WTC11 (cell line): ENCODE measurements around the gene LARP4B. TPM values are rescaled to one million over a fixed set of nuclear protein-coding genes. Genes with fewer than 3 reads are reported as not detected.

Source experiments
- ATAC-seq: fragments of 200-7000 bp; cut with Tn5 transposase; 2 replicates; pipeline ENCODE4 v1.10.0; 2021; ENCODE audit warnings: mild to moderate bottlenecking, moderate library complexity
- CTCF ChIA-PET: fragments of 300-600 bp; sonication (Branson Sonifier 250); formaldehyde crosslinking; loops from one replicate; lab custom pipeline; 2021; ENCODE audit warnings: antibody characterized with exemption; lab: Charles Lee
- POLR2A ChIA-PET: fragments of 350-600 bp; sonication (Branson Sonifier 250); formaldehyde crosslinking; loops from one replicate; lab custom pipeline; 2021; ENCODE audit warnings: antibody characterized with exemption; lab: Charles Lee
- DNase-seq: peaks from one replicate; pipeline ENCODE4 v3.0.0; 2021; ENCODE audit warnings: low spot score
- H3K27ac Mint-ChIP-seq: 2 replicates; pipeline ENCODE4 v1.8.0; 2021; ENCODE audit warnings: mixed read lengths
- H3K27me3 Mint-ChIP-seq: 2 replicates; pipeline ENCODE4 v1.8.0; 2021; ENCODE audit warnings: low read depth, mild to moderate bottlenecking, moderate library complexity, mixed read lengths
- H3K36me3 Mint-ChIP-seq: 2 replicates; pipeline ENCODE4 v1.8.0; 2021; ENCODE audit warnings: mixed read lengths
- H3K4me1 Mint-ChIP-seq: 2 replicates; pipeline ENCODE4 v1.8.0; 2022; ENCODE audit warnings: mixed read lengths
- H3K4me3 Mint-ChIP-seq: 2 replicates; pipeline ENCODE4 v1.8.0; 2021; ENCODE audit warnings: mild to moderate bottlenecking, moderate library complexity, mixed read lengths
- H3K9me3 Mint-ChIP-seq: 2 replicates; pipeline ENCODE4 v1.8.0; 2021; ENCODE audit warnings: mixed read lengths
- ESRRA ChIP-seq: sonication (generic); formaldehyde crosslinking; IDR thresholded peaks from 2 replicates; pipeline ENCODE4 v1.8.1; 2022; ENCODE audit warnings: mild to moderate bottlenecking, missing genetic modification reagents, borderline replicate concordance
- GABPB1 ChIP-seq: sonication (generic); formaldehyde crosslinking; IDR thresholded peaks from 2 replicates; pipeline ENCODE4 v1.8.1; 2023; ENCODE audit warnings: mild to moderate bottlenecking, missing genetic modification reagents
- GRHL2 ChIP-seq: fragments of 250-450 bp; sonication (Bioruptor Pico); IDR thresholded peaks from 2 replicates; pipeline ENCODE4 v1.8.0; 2022; ENCODE audit warnings: mild to moderate bottlenecking, moderate library complexity; ENCODE audit not compliant: insufficient replicate concordance, severe bottlenecking
- NR3C1 ChIP-seq: sonication (generic); formaldehyde crosslinking; conservative IDR thresholded peaks from 2 replicates; pipeline ENCODE4 v1.8.1; 2023; ENCODE audit warnings: low read depth, mild to moderate bottlenecking, missing genetic modification reagents
- OVOL2 ChIP-seq: fragments of 250-450 bp; sonication (Bioruptor Pico); IDR thresholded peaks from 2 replicates; pipeline ENCODE4 v1.9.0; 2021; ENCODE audit warnings: mild to moderate bottlenecking, borderline replicate concordance
- RORB ChIP-seq: fragments of 250-450 bp; sonication (Bioruptor Pico); IDR thresholded peaks from 2 replicates; pipeline ENCODE4 v1.9.0; 2021; ENCODE audit warnings: mild to moderate bottlenecking
- SMAD3 ChIP-seq: sonication (generic); formaldehyde crosslinking; IDR thresholded peaks from 2 replicates; pipeline ENCODE4 v1.8.0; 2022; ENCODE audit warnings: missing genetic modification reagents, mild to moderate bottlenecking, borderline replicate concordance
- TEAD4 ChIP-seq: sonication (generic); formaldehyde crosslinking; IDR thresholded peaks from 2 replicates; pipeline ENCODE4 v1.8.0; 2022; ENCODE audit warnings: mild to moderate bottlenecking, missing genetic modification reagents
- ZBTB21 ChIP-seq: sonication (generic); formaldehyde crosslinking; IDR thresholded peaks from 2 replicates; pipeline ENCODE4 v1.8.1; 2023; ENCODE audit warnings: mild to moderate bottlenecking, missing genetic modification reagents, borderline replicate concordance
- ZNF219 ChIP-seq: sonication (generic); formaldehyde crosslinking; IDR thresholded peaks from 2 replicates; pipeline ENCODE4 v1.8.0; 2023; ENCODE audit warnings: missing genetic modification reagents, mild to moderate bottlenecking, borderline replicate concordance
- ZNF423 ChIP-seq: fragments of 250-450 bp; sonication (Bioruptor Pico); IDR thresholded peaks from 2 replicates; pipeline ENCODE4 v2.1.2; 2022; ENCODE audit warnings: mild to moderate bottlenecking, moderate library complexity
- total RNA-seq: library from RNA; stranded (reverse); gene quantifications from 3 replicates; pipeline ENCODE4 v1.2.3, GENCODE V29; 2021
- TF ChIP-seq, protein P1 (sequence below): sonication (generic); formaldehyde crosslinking; IDR thresholded peaks from 2 replicates; pipeline ENCODE4 v1.8.0; 2023; ENCODE audit warnings: missing genetic modification reagents
- TF ChIP-seq, protein P2 (sequence below): sonication (generic); formaldehyde crosslinking; conservative IDR thresholded peaks from 2 replicates; pipeline ENCODE4 v1.8.1; 2022; ENCODE audit warnings: mild to moderate bottlenecking, missing genetic modification reagents
- TF ChIP-seq, protein P3 (sequence below): fragments of 250-450 bp; sonication (Bioruptor Pico); IDR thresholded peaks from 2 replicates; pipeline ENCODE4 v1.9.0; 2021; ENCODE audit warnings: mild to moderate bottlenecking, borderline replicate concordance
- TF ChIP-seq, protein P4 (sequence below): sonication (generic); formaldehyde crosslinking; IDR thresholded peaks from 2 replicates; pipeline ENCODE4 v1.8.1; 2022; ENCODE audit warnings: mild to moderate bottlenecking, missing genetic modification reagents, moderate library complexity, borderline replicate concordance
- TF ChIP-seq, protein P5 (sequence below): sonication (generic); formaldehyde crosslinking; IDR thresholded peaks from 2 replicates; pipeline ENCODE4 v1.8.1; 2023; ENCODE audit warnings: mild to moderate bottlenecking, missing genetic modification reagents
- TF ChIP-seq, protein P6 (sequence below): sonication (generic); formaldehyde crosslinking; IDR thresholded peaks from 2 replicates; pipeline ENCODE4 v1.8.0; 2022; ENCODE audit warnings: mild to moderate bottlenecking, missing genetic modification reagents

Gene LARP4B
- total RNA-seq, 1 experiment from 2014 or later, result 87.1 TPM

DNA sequence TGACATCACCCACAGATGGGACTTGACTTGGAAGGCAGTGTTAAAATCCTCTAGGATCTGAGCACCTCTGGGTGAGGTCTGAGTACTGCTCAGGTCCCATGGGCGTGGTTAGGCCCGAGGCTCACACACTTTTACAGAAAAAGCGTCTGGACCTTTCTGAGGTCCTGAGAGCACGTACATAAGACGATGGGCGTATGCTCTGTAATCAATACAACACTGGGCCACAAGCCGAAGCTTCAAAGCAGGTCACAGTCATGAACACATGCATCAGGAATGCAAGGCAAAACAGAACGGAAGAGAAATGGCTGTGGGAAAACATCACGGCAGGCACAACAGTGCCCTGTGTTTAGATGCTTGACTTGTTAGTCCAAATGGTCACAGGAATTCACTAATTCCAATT lies 112.2 kb downstream of the LARP4B start (continued):
- TF ChIP-seq, protein P1, sequence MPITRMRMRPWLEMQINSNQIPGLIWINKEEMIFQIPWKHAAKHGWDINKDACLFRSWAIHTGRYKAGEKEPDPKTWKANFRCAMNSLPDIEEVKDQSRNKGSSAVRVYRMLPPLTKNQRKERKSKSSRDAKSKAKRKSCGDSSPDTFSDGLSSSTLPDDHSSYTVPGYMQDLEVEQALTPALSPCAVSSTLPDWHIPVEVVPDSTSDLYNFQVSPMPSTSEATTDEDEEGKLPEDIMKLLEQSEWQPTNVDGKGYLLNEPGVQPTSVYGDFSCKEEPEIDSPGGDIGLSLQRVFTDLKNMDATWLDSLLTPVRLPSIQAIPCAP (CRISPR knock-in tag), result no peak
- TF ChIP-seq, protein P2, sequence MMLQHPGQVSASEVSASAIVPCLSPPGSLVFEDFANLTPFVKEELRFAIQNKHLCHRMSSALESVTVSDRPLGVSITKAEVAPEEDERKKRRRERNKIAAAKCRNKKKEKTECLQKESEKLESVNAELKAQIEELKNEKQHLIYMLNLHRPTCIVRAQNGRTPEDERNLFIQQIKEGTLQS (CRISPR knock-in tag), result no peak
- TF ChIP-seq GABPB1, result no peak
- TF ChIP-seq ZBTB21 (CRISPR knock-in tag), result no peak
- no peak for TF ChIP-seq NR3C1 (CRISPR knock-in tag)
- no peak for TF ChIP-seq RORB (CRISPR knock-in tag)
- TF ChIP-seq, protein P3, sequence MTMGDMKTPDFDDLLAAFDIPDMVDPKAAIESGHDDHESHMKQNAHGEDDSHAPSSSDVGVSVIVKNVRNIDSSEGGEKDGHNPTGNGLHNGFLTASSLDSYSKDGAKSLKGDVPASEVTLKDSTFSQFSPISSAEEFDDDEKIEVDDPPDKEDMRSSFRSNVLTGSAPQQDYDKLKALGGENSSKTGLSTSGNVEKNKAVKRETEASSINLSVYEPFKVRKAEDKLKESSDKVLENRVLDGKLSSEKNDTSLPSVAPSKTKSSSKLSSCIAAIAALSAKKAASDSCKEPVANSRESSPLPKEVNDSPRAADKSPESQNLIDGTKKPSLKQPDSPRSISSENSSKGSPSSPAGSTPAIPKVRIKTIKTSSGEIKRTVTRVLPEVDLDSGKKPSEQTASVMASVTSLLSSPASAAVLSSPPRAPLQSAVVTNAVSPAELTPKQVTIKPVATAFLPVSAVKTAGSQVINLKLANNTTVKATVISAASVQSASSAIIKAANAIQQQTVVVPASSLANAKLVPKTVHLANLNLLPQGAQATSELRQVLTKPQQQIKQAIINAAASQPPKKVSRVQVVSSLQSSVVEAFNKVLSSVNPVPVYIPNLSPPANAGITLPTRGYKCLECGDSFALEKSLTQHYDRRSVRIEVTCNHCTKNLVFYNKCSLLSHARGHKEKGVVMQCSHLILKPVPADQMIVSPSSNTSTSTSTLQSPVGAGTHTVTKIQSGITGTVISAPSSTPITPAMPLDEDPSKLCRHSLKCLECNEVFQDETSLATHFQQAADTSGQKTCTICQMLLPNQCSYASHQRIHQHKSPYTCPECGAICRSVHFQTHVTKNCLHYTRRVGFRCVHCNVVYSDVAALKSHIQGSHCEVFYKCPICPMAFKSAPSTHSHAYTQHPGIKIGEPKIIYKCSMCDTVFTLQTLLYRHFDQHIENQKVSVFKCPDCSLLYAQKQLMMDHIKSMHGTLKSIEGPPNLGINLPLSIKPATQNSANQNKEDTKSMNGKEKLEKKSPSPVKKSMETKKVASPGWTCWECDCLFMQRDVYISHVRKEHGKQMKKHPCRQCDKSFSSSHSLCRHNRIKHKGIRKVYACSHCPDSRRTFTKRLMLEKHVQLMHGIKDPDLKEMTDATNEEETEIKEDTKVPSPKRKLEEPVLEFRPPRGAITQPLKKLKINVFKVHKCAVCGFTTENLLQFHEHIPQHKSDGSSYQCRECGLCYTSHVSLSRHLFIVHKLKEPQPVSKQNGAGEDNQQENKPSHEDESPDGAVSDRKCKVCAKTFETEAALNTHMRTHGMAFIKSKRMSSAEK, result no peak
- TF ChIP-seq, protein P4, sequence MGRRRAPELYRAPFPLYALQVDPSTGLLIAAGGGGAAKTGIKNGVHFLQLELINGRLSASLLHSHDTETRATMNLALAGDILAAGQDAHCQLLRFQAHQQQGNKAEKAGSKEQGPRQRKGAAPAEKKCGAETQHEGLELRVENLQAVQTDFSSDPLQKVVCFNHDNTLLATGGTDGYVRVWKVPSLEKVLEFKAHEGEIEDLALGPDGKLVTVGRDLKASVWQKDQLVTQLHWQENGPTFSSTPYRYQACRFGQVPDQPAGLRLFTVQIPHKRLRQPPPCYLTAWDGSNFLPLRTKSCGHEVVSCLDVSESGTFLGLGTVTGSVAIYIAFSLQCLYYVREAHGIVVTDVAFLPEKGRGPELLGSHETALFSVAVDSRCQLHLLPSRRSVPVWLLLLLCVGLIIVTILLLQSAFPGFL, result no peak
- no peak for TF ChIP-seq ZNF423 (CRISPR knock-in tag)

DNA sequence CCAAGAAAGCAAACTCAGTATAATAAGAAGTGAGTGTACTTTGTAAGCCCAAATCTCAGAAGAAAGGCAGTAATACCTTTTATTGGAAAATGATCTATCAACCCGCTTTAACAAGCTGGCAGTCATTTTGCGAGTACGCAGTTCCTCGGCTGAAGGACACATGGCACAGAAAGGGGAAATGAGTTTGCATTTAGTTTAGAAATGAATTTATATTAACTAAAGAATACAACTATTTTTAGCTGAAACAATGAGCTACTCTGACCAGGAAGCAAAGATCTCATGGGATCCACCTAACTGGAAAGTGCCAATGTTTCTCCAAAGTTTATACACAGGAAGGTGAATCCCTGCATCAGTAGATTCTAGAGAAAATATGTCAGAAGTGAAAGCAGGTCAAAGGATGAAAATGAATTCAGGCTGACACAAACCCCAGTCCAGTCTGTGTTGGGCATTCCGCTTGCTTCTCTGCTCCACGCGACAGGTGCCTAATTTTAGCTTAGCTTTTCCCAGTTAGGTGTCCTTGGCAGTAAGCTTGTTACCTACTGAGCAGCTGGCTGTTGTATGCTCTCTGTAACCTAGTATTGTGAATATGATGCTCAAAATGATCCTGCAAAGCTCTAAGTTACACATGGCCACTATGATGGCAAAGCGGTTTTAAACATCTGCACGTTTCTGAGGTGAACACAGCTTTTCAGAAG lies 112.8 kb downstream of the LARP4B start:
- no peaks in the 10 kb centered on the region for H3K9me3 Mint-ChIP-seq
- no peak for ATAC-seq

DNA sequence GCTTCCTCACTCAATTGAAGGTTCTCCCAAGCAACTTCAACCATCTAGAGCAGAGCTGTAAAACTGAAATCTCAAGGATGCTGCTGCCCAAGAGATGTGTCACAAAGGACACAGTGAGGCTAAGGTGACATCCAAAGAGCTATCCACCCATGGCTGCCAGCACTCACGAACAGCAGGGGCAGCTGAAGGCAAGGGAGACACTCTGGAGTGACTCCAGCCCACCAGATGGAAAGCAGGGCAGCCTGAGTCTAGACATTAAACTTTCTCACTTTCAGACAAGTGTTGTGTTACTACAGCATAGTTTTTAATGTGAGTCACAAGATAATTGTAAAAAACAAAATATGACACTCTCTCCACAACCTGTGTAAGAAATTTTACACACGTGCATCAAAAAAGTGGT lies 113.5 kb downstream of the LARP4B start:
- Mint-ChIP-seq H3K4me1 (no peaks in the 10 kb centered on the region), H3K9me3 (no peaks in the 10 kb centered on the region), H3K27ac (no peak overlapping the region), H3K4me3 (no peak overlapping the region), H3K36me3 (peaks cover 77% of the 10 kb centered on the region)
- no peak for DNase-seq
- no peak for ATAC-seq
- CTCF ChIA-PET, result no interaction called here
- POLR2A ChIA-PET, result no interaction called here
- TF ChIP-seq GABPB1 (no peak), TEAD4 (CRISPR knock-in tag) (no peak), SMAD3 (CRISPR knock-in tag) (no peak)
- TF ChIP-seq, protein P5, sequence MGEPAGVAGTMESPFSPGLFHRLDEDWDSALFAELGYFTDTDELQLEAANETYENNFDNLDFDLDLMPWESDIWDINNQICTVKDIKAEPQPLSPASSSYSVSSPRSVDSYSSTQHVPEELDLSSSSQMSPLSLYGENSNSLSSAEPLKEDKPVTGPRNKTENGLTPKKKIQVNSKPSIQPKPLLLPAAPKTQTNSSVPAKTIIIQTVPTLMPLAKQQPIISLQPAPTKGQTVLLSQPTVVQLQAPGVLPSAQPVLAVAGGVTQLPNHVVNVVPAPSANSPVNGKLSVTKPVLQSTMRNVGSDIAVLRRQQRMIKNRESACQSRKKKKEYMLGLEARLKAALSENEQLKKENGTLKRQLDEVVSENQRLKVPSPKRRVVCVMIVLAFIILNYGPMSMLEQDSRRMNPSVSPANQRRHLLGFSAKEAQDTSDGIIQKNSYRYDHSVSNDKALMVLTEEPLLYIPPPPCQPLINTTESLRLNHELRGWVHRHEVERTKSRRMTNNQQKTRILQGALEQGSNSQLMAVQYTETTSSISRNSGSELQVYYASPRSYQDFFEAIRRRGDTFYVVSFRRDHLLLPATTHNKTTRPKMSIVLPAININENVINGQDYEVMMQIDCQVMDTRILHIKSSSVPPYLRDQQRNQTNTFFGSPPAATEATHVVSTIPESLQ (CRISPR knock-in tag), result no peak
- TF ChIP-seq, all 79 proteins: peak for 0
- no peaks in the 10 kb centered on the region for H3K27me3 Mint-ChIP-seq

More for the DNA sequence above, 112.8 kb downstream of the LARP4B start:
- H3K27me3 Mint-ChIP-seq, result no peaks in the 10 kb centered on the region
- ChIA-PET POLR2A (no interaction called here), CTCF (no interaction called here)
- no peak overlapping the region for H3K4me3 Mint-ChIP-seq
- peaks cover 77% of the 10 kb centered on the region for H3K36me3 Mint-ChIP-seq
- no peaks in the 10 kb centered on the region for H3K4me1 Mint-ChIP-seq
- no peak overlapping the region for H3K27ac Mint-ChIP-seq
- DNase-seq, result no peak
- TF ChIP-seq, protein P6, sequence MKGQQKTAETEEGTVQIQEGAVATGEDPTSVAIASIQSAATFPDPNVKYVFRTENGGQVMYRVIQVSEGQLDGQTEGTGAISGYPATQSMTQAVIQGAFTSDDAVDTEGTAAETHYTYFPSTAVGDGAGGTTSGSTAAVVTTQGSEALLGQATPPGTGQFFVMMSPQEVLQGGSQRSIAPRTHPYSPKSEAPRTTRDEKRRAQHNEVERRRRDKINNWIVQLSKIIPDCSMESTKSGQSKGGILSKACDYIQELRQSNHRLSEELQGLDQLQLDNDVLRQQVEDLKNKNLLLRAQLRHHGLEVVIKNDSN (CRISPR knock-in tag), result no peak
- TF ChIP-seq GABPB1 (no peak), ZNF219 (no peak), OVOL2 (CRISPR knock-in tag) (no peak), GRHL2 (CRISPR knock-in tag) (no peak), ESRRA (CRISPR knock-in tag) (no peak)
